PFSK-1 (cell line): ENCODE data around the gene NKX2-4.

Source experiments
- FOXP2 ChIP-seq: optimal IDR thresholded peaks from 2 replicates; pipeline ENCODE3; 2011; ENCODE audit warnings: borderline replicate concordance, control low read depth, inconsistent platforms; ENCODE audit not compliant: insufficient read depth; ENCODE audit errors: extremely low read length, extremely low read depth
- POLR2AphosphoS5 ChIP-seq: IDR thresholded peaks from 2 replicates; pipeline ENCODE4 v1.6.1; 2012; ENCODE audit warnings: low read depth, mild to moderate bottlenecking, control low read depth, low read length, moderate library complexity
- SIN3A ChIP-seq: IDR thresholded peaks from 2 replicates; pipeline ENCODE4 v1.6.1; 2012; ENCODE audit warnings: mild to moderate bottlenecking, low read length, moderate library complexity, borderline replicate concordance; ENCODE audit not compliant: insufficient read depth
- TAF1 ChIP-seq: IDR thresholded peaks from 2 replicates; pipeline ENCODE4 v1.6.1; 2012; ENCODE audit warnings: low read length, control low read depth, borderline replicate concordance; ENCODE audit not compliant: insufficient read depth
- TF ChIP-seq, protein P1 (sequence below), 2 experiments: IDR thresholded peaks; 2 replicates each; pipeline versions ENCODE4 v1.6.1 to v1.8.0; 2011 to 2012; ENCODE audit warnings: low read depth in 2 of 2, low read length in 2 of 2, control low read depth in 1 of 2, inconsistent platforms in 1 of 2, mild to moderate bottlenecking in 1 of 2, moderate library complexity in 1 of 2; ENCODE audit not compliant: insufficient read depth in 1 of 2

Gene NKX2-4

DNA sequence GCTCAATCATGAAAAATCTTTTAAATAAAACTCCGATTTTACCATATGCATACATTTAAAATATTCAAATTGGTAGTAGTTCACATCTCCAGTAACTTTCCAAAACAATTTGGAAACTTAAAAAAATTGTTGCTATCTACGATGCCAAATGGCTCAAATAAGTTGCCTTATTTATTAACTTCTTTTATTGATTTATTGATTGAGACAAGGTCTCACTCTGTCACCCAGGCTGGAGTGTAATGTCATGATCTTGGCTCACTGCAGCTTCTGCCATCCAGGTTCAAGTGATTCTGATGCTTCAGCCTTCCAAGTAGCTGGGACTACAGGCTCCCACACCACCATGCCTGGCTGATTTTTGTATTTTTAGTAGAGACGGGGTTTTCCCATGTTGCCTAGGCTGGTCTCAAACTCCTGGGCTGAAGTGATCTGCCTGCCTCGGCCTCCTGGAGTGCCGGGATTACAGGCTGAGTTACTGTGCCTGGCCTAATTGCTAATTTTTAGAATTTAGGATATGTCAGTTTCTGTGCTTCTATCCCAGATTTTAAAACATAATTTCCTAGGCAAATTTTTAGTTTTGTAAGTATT, 12.9 kb downstream of the NKX2-4 start:
- TF ChIP-seq, protein P1, sequence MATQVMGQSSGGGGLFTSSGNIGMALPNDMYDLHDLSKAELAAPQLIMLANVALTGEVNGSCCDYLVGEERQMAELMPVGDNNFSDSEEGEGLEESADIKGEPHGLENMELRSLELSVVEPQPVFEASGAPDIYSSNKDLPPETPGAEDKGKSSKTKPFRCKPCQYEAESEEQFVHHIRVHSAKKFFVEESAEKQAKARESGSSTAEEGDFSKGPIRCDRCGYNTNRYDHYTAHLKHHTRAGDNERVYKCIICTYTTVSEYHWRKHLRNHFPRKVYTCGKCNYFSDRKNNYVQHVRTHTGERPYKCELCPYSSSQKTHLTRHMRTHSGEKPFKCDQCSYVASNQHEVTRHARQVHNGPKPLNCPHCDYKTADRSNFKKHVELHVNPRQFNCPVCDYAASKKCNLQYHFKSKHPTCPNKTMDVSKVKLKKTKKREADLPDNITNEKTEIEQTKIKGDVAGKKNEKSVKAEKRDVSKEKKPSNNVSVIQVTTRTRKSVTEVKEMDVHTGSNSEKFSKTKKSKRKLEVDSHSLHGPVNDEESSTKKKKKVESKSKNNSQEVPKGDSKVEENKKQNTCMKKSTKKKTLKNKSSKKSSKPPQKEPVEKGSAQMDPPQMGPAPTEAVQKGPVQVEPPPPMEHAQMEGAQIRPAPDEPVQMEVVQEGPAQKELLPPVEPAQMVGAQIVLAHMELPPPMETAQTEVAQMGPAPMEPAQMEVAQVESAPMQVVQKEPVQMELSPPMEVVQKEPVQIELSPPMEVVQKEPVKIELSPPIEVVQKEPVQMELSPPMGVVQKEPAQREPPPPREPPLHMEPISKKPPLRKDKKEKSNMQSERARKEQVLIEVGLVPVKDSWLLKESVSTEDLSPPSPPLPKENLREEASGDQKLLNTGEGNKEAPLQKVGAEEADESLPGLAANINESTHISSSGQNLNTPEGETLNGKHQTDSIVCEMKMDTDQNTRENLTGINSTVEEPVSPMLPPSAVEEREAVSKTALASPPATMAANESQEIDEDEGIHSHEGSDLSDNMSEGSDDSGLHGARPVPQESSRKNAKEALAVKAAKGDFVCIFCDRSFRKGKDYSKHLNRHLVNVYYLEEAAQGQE (IDR thresholded peaks at IDR 0.05; ENCODE audit: insufficient read depth in 1 of 2, low read depth in 2 of 2, low read length in 2 of 2), result no peak

DNA sequence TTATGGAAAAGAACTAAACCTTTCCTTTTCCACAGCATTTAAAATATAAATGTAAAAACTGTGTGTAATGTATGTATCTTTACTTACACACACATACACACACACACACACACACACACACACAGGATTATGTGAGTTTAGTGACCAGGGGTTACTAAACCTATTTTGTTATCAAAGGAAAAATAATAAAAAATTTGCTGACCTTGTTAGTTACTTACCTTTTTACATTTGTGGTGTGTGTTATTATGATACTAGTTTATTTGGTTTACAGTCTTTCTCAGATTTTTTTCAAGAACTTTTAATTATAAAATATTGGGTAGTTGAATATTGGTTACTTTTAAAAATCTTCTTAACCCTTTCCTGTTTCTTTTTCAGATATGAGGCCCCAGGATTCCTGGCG, 15.7 kb downstream of the NKX2-4 start:
- TF ChIP-seq SIN3A, result no peak
- TF ChIP-seq POLR2AphosphoS5, result no peak
- no peak for TF ChIP-seq FOXP2
- TF ChIP-seq, protein P1 (IDR thresholded peaks at IDR 0.05; ENCODE audit: insufficient read depth in 1 of 2, low read depth in 2 of 2, low read length in 2 of 2), result no peak
- no peak for TF ChIP-seq TAF1

DNA sequence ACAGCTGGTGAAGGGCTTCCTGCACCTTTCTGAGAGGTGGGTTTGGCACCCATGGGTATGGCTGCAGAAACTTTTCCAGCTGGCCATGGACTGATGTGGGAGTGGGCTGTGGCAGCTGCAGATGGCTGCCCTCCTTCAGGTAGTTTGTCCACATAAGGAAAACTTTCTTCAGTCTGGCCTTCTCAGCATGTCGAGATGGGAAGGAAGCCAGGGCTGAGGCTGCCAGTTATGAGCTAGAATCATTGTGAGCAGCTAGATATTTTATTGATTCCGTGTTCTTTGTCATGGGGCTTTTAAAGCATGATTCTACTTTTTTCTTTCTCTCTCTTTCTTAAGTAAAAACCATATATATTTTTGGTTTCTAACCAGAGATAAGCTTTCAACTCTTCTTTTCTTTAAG, 16.6 kb downstream of the NKX2-4 start:
- TF ChIP-seq SIN3A (no peak), POLR2AphosphoS5 (no peak), FOXP2 (no peak), TAF1 (no peak)
- TF ChIP-seq, protein P1 (IDR thresholded peaks at IDR 0.05; ENCODE audit: insufficient read depth in 1 of 2, low read depth in 2 of 2, low read length in 2 of 2), result no peak

DNA sequence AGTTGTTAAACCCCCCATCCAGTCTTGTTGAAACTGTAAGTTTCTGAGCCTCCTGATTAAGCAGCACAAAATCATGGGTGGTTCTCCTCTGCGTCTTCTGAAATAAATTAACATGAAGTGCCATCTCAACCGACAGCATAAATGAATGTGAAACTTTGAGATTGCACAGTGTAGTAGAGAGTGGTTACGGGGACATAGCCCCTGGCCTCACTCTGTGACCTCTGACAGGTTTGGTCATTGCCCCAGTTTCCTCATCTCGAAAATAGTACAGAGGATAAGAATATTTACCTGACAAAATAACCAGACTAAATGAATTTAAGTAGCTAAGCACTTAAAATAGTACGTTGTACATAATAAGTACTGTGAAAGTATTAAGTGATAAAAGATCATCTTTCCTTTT, 19.1 kb downstream of the NKX2-4 start:
- TF ChIP-seq, protein P1 (IDR thresholded peaks at IDR 0.05; ENCODE audit: insufficient read depth in 1 of 2, low read depth in 2 of 2, low read length in 2 of 2), result no peak
- TF ChIP-seq FOXP2, result no peak
- no peak for TF ChIP-seq TAF1
- TF ChIP-seq SIN3A, result no peak
- TF ChIP-seq POLR2AphosphoS5, result no peak

DNA sequence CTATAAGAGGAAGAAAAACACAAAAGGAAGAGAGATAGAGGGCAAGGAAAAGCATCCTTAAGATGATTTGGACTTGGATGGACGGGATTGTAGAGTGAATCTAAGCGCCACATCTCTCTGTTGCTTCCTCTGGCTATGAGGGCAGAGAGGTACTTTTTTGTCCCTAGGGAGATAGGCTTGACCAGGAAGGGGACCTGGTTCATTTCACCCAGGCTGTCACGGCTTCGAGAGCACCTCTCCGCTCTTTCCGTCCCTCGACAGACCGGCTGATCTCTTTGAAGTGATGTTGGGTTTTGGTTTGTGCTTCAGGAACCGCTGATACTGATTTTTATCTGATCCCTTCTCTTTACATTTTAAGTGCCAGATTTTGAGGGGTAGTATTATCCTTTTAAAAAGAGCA, 19.6 kb downstream of the NKX2-4 start:
- TF ChIP-seq FOXP2, result no peak
- TF ChIP-seq, protein P1 (IDR thresholded peaks at IDR 0.05; ENCODE audit: insufficient read depth in 1 of 2, low read depth in 2 of 2, low read length in 2 of 2), result no peak
- TF ChIP-seq TAF1, result no peak
- no peak for TF ChIP-seq POLR2AphosphoS5
- no peak for TF ChIP-seq SIN3A
